ENCODE results near the gene TSPAN16. TPM values are rescaled to one million over a fixed set of nuclear protein-coding genes. Genes with fewer than 3 reads are reported as not detected.

TSPAN16 gene, protein sequence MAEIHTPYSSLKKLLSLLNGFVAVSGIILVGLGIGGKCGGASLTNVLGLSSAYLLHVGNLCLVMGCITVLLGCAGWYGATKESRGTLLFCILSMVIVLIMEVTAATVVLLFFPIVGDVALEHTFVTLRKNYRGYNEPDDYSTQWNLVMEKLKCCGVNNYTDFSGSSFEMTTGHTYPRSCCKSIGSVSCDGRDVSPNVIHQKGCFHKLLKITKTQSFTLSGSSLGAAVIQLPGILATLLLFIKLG
- not detected for total RNA-seq

DNA sequence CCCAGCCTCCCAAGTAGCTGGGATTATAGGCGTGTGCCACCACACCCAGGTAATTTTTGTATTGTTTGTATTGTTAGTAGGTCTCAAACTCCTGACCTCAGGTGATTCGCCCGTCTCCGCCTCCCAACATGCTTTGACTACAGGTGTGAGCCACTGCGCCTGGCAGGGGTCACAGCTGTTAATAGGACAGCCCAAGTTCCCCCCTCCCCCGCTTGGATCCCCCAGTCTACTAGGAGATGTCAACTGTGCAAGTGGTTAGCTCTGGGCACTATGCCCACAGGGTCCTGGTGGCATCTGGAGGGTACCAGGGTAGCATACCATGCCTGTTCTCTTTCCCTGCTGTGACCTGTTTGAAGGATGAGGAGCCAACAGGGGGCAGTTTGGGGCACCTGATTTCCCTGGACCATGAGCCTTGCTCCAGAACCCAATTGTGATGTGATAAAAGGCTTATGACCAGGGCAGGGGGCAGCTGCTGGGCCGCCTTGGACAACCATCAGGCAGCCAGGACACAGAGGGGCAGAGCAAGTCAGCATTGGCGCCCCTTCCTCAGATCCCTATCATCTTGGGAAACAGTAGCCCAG lies at the start of gene TSPAN16:
TSPAN16 (plus strand) TSS at position 496 of the 581 bp plus-strand sequence. CDS start 138 bp downstream, outside the sequence.

DNA sequence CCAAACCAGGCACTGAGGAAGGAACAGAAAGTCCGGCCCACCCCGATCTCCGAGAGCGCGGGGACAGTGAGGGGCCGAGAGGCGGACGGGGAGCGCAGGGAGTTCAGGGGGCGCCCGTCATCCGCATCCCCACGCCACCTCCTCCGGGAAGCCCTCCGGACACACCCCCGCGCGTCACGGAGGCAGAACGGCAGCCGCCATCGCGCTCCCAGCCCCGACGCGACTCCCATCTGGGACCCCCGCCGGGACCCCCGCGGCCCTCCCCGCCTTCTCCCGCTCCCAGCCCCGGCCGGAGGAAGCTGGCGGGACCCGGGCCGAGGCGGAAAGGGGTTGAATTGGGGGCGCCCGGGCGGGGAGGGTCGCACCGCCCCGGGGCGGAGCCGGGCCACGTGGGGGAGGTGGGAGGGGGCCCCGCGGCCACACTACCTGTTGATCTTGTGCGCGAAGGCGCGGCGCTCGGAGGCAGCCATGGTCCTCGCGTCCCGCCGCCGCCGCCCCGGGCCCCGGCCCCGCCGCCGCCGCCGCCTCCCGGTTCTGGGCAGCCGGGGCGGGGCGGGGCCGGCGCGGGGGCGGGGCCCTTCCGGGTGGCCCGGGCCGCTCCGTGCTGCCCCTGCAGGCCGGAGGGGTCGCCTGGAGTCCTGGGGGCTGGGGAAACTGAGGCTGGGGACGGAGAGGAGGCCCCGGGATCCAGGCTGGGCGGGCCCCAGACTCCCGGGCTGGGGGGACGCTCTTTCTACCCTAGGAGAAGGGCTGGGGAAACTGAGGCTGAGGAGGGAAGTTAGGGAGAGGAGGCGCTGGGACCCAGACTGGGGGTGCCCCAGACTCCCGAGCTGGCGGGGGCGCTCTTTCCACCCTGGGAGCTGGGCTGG lies 33.8 kb upstream of the TSPAN16 start, which contains the start of gene DOCK6:
DOCK6 (minus strand) TSS at position 554 of the 869 bp plus-strand sequence; CDS start at position 470, 84 bp downstream.

DNA sequence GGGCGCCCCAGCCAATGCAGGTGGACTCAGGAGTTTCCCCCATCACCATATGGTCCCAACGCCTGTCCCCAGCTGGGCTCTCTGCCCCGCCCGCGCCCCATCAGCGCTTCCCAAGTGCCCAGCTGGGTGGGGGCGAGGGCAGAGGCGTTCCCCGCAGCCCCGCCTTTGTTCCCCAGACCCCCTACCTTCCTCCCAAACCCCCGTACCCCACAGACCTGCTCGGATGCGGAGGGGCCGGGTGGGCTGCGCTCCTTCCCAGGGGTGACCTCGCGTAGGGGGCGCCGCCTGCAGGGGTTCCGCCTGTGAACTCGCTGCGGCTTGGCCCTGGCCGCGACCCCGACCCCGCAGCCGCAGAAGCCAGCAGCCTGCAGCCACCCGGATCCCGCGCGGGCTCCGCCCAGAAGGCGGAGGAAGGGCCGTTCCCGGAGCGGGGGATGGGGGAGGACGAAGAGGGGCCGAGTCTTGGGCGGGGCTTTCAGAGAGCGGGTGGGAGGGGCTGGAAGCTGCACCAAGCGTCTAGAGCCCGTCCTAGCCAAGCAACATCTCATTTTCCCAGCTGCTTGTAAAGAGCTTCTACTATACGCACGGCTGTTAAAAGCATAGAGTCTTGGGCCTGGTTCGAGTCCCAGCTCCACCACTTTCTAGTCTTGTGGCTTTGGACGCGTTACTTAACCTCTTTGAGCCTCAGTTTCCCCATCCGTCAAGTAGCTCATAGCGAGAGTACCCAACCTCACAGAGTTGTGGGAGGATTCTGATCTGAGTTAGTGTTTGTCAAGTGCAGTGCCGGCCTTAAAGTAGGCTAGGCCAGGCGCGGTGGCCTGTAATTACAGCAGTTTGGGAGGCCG lies 43.5 kb downstream of the TSPAN16 start, which contains the start of gene RAB3D:
RAB3D (minus strand) TSS at position 404 of the 845 bp plus-strand sequence. CDS start 2,258 bp downstream, outside the sequence.

DNA sequence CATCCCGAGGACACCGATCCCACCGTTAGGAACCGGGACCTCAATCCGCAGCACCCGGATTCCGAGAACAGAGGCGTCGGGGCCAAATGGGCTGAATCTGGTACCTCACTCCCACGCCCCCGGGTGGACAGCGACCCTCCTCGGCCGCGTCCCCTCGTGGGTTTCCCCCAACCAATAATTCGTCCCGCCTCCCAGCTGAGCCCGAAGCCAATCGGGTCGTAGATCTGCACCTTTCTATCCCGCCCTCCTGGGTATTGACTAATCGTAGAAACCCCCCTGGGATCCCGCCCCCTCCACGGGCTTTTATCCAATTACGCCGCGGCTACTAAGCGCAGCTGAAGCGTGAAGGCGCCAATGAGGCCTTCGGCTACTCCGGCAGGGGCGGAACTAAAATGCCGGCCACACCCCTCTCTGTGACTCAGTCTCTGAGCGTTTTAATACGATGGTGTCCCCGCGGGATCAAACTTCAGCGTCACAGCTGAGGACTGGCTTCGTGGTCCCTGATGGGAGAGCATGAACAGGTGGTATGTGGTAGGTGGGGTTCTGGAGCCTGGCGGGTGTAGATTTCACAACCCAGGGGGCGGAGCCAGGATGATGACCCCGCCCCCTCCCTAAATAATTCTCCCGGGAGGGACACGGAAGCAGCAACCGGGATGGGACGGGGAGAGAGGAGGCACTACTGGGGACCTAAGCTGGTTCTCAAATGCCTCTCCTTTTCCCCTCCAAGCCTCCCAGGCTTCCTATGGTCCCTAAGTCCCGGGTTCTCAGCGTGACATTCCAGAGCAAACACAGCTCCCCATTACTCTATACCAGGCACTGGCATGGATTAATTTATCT lies 50.4 kb downstream of the TSPAN16 start, which contains the start of the genes CCDC159 and TMEM205:
CCDC159 (plus strand) TSS at position 416 of the 837 bp plus-strand sequence; CDS start at position 504, 88 bp downstream.
TMEM205 (minus strand) TSS at position 165 of the 837 bp plus-strand sequence. CDS start 649 bp downstream, outside the sequence.

DNA sequence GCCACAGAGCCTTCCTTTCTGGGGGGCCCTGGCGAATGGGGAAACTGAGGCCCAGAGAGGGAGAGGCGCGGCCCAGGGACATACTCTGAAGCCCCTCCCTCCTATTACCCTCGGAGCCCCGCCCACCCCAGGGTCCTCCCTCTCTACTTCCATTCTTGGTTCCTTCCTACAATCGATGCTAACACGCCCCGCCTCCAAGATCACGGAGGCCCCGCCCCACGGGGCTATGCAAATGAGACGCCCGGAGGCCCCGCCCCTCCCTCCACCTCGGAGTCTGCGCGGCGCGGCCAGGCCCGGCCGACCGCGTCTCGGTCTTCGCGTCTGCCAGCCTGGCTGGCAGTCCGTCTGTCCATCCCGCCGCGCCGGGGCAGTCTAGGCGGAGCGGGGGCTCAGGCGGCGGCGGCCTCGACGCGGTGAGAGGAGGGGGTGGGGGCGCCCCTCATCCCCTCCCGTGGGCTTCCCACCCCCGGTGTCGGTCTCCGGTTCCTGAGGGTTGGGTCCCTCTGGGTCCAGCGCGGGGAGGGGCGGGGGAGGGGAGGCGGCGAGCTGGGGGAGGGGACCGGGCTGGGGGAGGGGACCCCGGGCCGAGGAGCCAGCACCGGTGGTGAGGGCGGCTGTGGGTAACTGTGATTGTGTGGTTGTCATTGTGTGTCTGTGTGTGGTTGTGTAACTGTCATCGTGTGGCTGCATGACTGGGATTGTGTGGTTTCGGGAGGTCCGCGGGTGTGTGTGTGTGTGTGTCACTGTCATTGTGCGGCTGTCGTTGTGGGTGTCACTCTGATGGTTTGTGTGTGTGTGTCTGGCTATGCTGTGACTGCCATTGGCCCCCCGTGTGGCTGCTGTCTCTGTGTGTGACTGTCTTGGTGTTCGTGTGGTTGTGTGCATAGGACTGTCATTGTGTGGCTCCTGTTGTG lies 59.5 kb downstream of the TSPAN16 start, which contains the start of gene PLPPR2:
PLPPR2 (plus strand) TSS at position 273 of the 914 bp plus-strand sequence. CDS start 2,242 bp downstream, outside the sequence.

Other genes with a start within 250 kb of the TSPAN16 start
- gene LDLR, start 206.7 kb upstream of the TSPAN16 start, total RNA-seq = 37.5 TPM
- gene SPC24, start 140.4 kb upstream of the TSPAN16 start, total RNA-seq = 28.0 TPM
- 170 TPM for gene KANK2, start 98.6 kb upstream of the TSPAN16 start, total RNA-seq
- 2.6 TPM for gene ANGPTL8, start 56.5 kb upstream of the TSPAN16 start, total RNA-seq
- gene DOCK6, start 33.6 kb upstream of the TSPAN16 start, total RNA-seq = 69.7 TPM
- gene RAB3D, start 43.5 kb downstream of the TSPAN16 start, total RNA-seq = 24.9 TPM
- gene TMEM205, start 50.1 kb downstream of the TSPAN16 start, total RNA-seq = 113 TPM
- 15.6 TPM for gene CCDC159, start 50.4 kb downstream of the TSPAN16 start, total RNA-seq
- gene PLPPR2, start 59.3 kb downstream of the TSPAN16 start, total RNA-seq = 17.1 TPM
- 2.1 TPM for gene SWSAP1, start 78.5 kb downstream of the TSPAN16 start, total RNA-seq
- gene EPOR, start 88.2 kb downstream of the TSPAN16 start, total RNA-seq = 14.8 TPM
- 46.8 TPM for gene RGL3, start 123.2 kb downstream of the TSPAN16 start, total RNA-seq
- gene ODAD3, start 139.0 kb downstream of the TSPAN16 start, total RNA-seq = 0.64 TPM
- gene PRKCSH, start 139.5 kb downstream of the TSPAN16 start, total RNA-seq = 165 TPM
- 0.18 TPM for gene ELAVL3, start 184.9 kb downstream of the TSPAN16 start, total RNA-seq
- gene ZNF653, start 209.7 kb downstream of the TSPAN16 start, total RNA-seq = 10.5 TPM
- gene ECSIT, start 233.0 kb downstream of the TSPAN16 start, total RNA-seq = 49.9 TPM
- gene CNN1, start 242.7 kb downstream of the TSPAN16 start, total RNA-seq = 8.5 TPM

Data from metanephros (tissue), 1 donor.